NCI-H748 treated with DMSO at 0.1 percent for 48 hours (cell line): ENCODE measurements around the gene SCAF4.

Source experiments
- DNase-seq: peaks from one replicate; lab custom pipeline; 2025; lab: John Stamatoyannopoulos, UW

Gene SCAF4

GRCh38 chr21:31713973-31714740 lies 17.8 kb downstream of the SCAF4 start:
- DNase-seq, result no peak

- no peak for DNase-seq
These were observed 18.8 kb downstream of the SCAF4 start for GRCh38 chr21:31713115-31713514.

DNA sequence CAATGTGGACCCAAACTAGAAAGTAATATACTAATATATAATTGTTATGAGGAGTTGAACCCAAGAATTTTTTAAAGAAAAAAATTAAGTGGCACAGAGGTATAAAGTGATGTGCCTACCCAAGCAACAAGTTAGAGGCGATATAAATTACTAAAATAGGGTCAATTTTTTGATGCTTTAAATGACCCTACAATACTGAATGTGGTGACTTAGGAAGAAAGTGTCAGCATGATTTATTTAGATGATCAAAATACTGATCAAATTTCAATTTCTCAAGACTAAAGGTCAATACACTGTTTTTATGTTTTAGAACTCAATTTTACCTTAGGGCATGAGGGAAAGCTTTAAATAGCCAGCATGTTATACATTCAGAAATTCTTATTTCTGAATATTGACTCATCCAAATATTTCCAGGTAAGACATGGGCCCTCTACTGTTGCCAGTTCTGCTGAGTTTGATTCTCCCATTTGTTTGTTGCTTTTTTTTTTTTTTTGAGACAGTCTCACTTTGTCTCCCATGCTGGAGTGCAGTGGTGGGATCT lies 20.1 kb downstream of the SCAF4 start:
- DNase-seq, result no peak

GRCh38 chr21:31711326-31711725 lies 20.6 kb downstream of the SCAF4 start:
- DNase-seq, result no peak

GRCh38 chr21:31710586-31710985 lies 21.3 kb downstream of the SCAF4 start:
- no peak for DNase-seq

DNA sequence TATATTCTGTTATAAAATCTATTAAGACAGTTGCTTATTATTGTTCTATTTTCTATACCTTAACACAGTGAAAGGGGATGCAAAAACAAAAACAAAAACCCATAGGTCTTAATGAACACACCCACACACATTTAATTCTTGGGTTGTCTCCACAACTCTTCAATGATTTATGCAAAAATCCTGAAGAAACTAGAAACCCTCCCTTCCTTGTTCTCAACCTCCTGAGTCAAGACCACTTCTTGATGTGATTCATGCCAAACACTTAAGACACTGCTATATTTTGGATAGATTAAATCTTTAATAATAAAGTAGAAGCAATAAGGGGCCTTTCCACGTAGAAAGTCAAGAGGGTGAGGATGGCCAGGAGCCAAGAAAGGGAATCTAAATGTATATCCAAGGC lies 23.4 kb downstream of the SCAF4 start:
- DNase-seq, result no peak

DNA sequence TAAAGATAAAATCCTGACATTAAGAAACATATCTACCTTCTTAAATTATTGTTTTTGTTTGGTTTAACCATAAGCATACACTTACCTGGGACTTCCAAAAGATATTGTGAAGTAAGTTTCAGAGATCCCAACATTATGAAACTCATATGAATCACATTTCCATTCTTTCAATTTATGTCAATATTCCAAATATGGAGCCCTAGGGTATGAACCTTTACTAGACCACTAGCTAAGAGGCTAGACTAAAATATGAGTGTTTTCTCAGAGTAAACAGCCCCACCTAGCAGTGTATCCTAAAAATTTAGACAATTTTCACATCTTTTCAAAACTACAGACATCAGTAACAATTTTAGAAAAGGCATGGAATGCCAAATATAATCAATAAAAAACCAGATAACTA lies 24.4 kb downstream of the SCAF4 start:
- DNase-seq, result no peak

DNA sequence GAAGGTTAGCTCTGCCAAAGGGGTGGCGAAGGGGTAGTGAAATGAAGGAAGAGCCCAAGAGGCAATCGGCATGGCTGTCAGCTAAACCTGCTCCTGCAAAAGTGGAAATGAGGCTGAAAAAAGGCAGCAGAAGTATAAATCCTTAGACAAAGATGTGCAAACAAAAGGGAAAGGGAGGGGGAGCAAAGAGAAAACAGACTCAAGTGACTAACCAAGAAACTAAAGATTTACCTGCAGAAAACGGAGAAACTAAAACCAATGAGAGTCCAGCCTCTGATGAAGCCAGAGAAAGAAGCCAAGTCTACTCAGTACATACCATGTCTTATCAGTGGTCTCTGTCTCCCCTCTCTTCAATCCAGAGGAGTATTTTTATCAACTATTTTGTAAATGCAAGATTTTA lies 25.4 kb downstream of the SCAF4 start:
- no peak for DNase-seq

DNA sequence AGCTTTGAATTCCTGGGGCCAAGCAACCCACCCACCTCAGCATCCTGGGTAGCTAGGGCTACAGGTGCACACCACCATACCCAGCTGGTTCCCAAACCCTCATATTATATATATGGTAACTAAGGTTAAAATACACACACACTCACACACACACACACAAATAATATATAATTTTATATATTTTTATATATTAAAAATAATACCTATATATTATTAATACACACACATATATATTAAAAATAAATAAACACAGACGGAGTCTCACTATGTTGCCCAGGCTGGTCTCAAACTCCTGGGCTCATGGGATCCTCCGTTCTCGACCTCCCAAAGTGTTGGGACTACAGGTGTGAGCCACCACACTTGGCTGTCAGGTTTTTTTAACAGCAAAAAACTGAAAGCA lies 31.9 kb downstream of the SCAF4 start:
- DNase-seq, result no peak

DNA sequence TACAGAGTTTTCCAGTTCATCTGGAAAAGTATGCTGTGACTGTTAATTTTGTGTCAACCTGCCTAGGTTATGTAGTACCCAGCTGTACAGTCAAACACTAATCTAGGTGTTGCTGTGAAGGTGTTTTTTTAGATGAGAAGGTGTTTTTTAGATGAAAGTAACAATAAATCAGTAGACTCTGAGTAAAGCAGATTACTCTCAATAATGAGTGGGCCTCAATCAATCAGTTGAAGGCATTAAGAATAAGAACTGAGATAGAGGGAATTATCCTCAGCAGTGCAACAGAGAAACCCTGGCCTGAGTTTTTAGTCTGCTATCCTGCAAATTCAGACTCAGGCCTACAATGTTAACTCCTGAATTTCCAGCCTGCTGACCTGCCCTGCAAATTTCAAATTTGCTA lies 33.5 kb downstream of the SCAF4 start:
- no peak for DNase-seq

DNA sequence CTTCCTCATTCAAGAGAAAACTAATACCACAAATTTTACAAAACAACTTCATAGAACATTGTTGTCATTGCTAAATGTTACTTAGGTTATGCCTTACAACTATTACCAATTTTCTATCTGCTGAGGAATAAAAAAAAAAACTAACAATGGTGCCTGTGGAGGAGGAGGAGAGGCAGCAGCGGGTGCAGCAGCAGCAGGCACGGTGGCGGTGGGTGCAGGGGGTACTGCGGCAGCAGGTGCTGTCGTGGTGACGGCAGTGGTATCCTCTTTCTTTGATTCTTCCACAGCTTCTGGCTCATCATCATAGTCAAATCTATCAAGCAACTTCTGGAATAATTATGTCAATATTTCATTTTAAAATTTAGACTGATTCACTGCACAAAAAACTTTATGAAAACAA lies 35.5 kb downstream of the SCAF4 start:
- no peak for DNase-seq

GRCh38 chr21:31693222-31693621 lies 38.7 kb downstream of the SCAF4 start:
- DNase-seq, result no peak

DNA sequence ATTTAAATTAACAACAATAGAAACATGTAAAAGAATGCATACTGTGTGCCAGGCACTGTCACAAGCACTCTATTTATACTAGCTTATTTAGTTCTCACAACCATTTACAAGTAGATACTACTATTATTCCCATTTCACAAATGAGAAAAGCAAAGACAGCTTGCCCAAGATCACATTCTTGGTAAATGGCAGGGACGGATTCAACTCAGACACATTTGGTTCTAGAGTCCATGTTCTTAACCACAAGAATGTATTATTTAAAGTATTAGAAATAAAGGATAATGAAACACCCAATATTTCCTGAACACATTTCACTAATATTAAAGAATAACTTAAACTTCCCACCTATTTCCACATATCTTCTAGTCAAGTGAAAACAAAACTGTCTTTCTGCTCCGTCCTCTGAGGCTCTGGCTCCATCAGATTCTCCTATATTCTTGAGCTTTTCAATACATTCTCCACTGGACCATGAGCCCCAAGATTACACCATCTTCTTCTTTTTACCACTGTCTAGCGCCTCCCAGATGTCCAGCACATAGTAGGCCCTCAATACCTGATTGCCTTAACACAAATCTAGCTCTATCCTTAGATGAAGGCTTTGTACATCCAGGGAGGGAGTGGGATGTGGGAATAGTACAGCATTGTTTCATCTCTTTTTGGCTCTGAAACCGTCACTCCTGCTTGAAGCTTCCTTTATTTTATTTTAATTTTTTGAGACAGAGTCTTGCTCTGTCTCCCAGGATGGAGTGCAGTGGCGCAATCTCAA lies 43.1 kb downstream of the SCAF4 start:
- DNase-seq, result no peak

DNA sequence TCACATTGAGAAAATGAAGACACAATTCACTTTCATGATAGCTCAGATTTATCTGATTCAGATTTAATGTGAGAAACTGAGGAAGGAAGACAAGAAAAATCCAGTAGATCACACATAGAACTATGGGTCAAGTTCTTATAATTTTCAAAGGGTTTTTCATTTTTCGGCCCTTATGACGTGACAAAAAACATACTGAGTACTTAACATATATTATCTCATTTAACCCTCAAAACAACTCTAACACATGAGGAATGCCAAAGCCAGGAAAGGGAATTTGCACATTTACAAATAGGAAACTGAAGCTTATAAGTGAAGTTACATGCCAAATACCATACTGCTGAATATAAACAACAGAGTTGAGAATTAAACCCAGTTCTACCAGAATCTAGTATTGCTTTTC lies 44.8 kb downstream of the SCAF4 start:
- DNase-seq, result no peak

DNA sequence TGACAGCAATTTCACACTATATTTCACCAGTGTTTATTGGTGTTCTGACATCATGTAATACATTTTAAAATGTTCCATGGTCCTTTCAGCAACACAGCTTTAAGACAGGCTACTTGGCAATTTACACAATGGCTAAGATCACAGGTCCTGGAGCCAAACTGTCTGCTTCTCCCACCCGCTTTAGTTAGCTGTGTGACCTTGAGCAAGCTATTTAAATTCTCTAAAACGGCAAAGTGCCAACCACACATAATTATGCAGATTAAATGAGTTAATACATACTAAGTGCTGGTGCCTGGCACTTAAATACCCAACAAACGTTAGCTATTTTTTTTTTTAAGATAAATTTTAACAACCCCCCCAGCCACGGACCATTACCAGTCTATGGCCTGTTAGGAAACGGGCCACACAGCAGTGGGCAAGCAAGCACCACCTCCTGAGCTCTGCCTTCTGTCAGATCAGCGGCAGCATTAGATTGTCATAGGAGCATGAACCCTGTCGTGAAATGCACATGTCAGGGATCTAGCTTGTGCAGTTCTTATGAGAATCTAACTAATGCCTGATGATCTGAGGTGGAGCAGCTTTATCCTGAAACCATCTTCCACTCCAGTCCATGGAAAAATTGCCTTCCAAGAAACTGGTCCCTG lies 45.5 kb downstream of the SCAF4 start:
- no peak for DNase-seq

GRCh38 chr21:31684918-31685317 lies 47.0 kb downstream of the SCAF4 start:
- no peak for DNase-seq

- DNase-seq, result no peak
These were observed 48.9 kb downstream of the SCAF4 start for GRCh38 chr21:31683029-31683428.

GRCh38 chr21:31682620-31683019 lies 49.3 kb downstream of the SCAF4 start:
- DNase-seq, result no peak

GRCh38 chr21:31678478-31678877 lies 53.4 kb downstream of the SCAF4 start:
- no peak for DNase-seq

DNA sequence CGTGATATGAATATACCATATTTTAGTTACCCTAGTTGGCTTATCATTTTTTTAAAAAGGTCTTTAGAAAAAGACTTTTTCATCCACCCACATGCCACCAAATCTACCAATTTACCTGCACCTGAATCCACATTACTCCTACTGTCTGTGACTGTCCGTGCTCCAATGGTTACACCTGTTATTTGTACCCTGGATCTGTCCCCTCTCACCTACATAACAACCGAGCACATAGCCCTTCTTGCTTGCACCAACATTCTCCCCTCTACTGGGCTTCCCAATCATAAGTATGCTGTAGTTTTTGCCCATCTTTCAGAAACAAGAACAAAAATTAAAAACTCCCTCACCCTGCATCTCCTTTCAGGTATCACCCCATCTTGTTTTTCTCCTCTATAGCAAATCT lies 54.9 kb downstream of the SCAF4 start:
- DNase-seq, result no peak

DNA sequence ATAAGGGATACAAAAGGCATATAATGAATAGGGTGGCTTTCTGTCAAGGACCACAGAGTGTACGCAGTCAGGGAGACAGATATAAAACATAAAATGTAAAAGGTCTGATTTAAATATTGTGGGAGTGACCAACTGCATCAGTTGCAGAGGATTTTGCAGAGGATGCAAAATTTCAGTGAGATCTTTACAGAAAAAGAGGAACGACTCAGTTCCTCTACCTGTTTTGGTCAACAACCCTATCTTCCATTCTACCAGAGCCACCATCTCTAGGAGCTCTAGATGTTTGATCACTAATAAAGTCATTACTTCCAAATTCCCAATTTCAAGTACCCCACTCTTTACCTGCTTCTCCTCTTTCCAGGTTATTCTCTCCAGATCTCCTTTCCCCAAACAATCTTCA lies 56.0 kb downstream of the SCAF4 start:
- no peak for DNase-seq

DNA sequence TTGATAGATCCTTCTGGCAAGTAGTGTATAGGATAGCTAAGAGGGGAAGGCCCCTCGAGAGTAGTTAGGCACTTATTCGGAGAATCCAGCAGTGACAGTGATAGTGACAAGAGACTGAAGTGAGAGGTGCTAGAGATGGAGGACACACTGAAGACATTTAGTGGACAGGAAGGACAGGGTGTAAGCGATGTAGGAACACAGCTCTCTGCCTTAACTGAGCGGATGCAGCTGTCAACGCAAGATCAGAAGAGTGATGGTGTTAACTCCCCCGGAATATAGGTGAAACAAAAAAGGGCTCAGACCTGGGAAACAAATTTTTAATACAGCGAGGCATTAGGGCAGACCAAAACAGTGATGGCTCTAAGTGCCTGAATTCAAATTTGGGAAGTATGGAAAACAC lies 56.6 kb downstream of the SCAF4 start:
- DNase-seq, result no peak
